SH-SY5Y (cell line): ENCODE measurements around the gene ENPP1.

Source experiments
- GATA2 ChIP-seq: IDR thresholded peaks from 2 replicates; pipeline ENCODE4 v1.6.1; 2011; ENCODE audit warnings: mild to moderate bottlenecking, low read depth, low read length
- GATA3 ChIP-seq: IDR thresholded peaks from 2 replicates; pipeline ENCODE4 v1.6.1; 2011; ENCODE audit warnings: low read depth, mild to moderate bottlenecking, low read length, moderate library complexity

DNA sequence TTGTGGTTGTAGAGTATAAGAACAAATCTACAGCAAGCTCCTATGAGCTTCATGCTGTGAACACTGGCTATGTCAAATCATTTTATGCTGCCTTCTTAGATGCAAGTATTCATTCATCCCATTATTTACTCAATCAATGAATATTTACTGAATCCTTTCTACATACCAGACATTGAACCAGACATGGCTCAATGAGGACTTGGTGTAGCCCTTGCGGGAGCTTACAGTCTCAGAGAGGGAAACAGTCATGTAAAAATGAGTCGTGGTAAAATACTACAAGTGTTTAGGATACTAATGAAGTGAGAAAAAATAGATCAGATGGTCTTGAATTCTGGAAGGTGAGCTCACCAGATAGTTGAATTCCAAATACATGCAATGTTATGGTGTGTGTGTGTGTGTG is 44.8 kb upstream of the ENPP1 start:
- TF ChIP-seq GATA3 (no peak), GATA2 (no peak)
